Measurements from ENCODE around the gene IGFBP2. TPM values are rescaled to one million over a fixed set of nuclear protein-coding genes. Genes with fewer than 3 reads are reported as not detected.
A peak's percentile ranks its signal among the peaks of the same experiment; 100 is the strongest.

Gene IGFBP2, protein sequence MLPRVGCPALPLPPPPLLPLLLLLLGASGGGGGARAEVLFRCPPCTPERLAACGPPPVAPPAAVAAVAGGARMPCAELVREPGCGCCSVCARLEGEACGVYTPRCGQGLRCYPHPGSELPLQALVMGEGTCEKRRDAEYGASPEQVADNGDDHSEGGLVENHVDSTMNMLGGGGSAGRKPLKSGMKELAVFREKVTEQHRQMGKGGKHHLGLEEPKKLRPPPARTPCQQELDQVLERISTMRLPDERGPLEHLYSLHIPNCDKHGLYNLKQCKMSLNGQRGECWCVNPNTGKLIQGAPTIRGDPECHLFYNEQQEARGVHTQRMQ
- total RNA-seq (100 to 1,000 TPM; 140 to 334 (median 277) TPM), polyA plus RNA-seq (100 to 1,000 TPM in 2 of 3 donors, 10 to 100 TPM in 1; 61.3 to 162 (median 142) TPM)
- long read RNA-seq, donor 1, full-length matches to known transcripts = 271 of 402 reads
- long read RNA-seq, donor 1, partial matches to known transcripts = 119 of 402 reads
- long read RNA-seq, donor 1, other reads (novel, unspliced or antisense) = 12 of 402 reads
- long read RNA-seq, donor 2, full-length matches to known transcripts = 139 of 163 reads
- long read RNA-seq, donor 2, partial matches to known transcripts = 11 of 163 reads
- long read RNA-seq, donor 2, other reads (novel, unspliced or antisense) = 13 of 163 reads

- DNase-seq = no peak
Measured at GRCh38 chr2:216632952-216633615, at the start of gene IGFBP2. Gene IGFBP2 (plus strand): TSS chr2:216633420. CDS start chr2:216633524, 104 bp downstream.

DNA sequence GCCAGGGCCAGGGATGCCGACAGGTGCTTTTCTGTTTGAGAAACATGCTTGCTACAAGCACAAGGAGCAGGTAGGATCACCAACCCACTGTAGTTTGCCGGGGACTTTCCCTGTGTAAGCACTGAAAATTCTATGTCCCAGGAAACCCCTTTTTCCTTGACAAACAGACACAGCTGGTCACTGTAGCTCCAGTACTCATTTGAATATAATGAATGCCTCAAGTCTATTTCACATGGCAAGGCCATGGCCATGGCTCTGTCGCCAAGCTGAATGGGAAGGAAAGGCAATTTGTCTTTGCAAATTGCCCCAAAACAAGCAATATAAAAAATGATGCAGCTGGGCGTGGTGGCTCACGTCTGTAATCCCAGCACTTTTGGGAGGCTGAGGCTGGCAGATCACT, 49.6 kb upstream of the IGFBP2 start:
- DNase-seq = no peak
- H3K36me3 ChIP-seq = no peaks in the 10 kb centered on the region
- TF ChIP-seq, protein P1, sequence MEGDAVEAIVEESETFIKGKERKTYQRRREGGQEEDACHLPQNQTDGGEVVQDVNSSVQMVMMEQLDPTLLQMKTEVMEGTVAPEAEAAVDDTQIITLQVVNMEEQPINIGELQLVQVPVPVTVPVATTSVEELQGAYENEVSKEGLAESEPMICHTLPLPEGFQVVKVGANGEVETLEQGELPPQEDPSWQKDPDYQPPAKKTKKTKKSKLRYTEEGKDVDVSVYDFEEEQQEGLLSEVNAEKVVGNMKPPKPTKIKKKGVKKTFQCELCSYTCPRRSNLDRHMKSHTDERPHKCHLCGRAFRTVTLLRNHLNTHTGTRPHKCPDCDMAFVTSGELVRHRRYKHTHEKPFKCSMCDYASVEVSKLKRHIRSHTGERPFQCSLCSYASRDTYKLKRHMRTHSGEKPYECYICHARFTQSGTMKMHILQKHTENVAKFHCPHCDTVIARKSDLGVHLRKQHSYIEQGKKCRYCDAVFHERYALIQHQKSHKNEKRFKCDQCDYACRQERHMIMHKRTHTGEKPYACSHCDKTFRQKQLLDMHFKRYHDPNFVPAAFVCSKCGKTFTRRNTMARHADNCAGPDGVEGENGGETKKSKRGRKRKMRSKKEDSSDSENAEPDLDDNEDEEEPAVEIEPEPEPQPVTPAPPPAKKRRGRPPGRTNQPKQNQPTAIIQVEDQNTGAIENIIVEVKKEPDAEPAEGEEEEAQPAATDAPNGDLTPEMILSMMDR (IDR thresholded peaks at IDR 0.05 in 8 of 11, conservative IDR thresholded peaks at IDR 0.05 in 3 of 11) = no peak
- TF ChIP-seq POLR2A (IDR thresholded peaks at IDR 0.05) (no peak), POLR2AphosphoS5 (IDR thresholded peaks at IDR 0.05) (no peak)
- H3K4me1 ChIP-seq = peaks cover 0 to 13% (median 4%) of the 10 kb centered on the region in 6 donors
- intact Hi-C loops (cut with DNase I; ENCODE audit: low total_unique reads) = no loop called here
- H3K27ac ChIP-seq = no peak overlapping the region
- WGBS, 5 donors = 73 to 82% (median 74%) methylated on average over 5 of the region's 5 CpGs
- H3K9me3 ChIP-seq = peaks cover 0 to 4% (median 0%) of the 10 kb centered on the region in 8 donors
- peaks cover 0 to 25% (median 0%) of the 10 kb centered on the region in 7 donors for H3K27me3 ChIP-seq (replicated peaks in 1 of 7)
- H3K4me3 ChIP-seq = no peak overlapping the region

More at GRCh38 chr2:216632952-216633615, at the start of gene IGFBP2:
- H3K36me3 ChIP-seq = no peaks in the 10 kb centered on the region
- peak within 1 kb of the TSS in 7 of 8 donors; percentile 62 to 82 (median 74) for H3K27ac ChIP-seq
- H3K4me3 ChIP-seq = peak within 1 kb of the TSS; percentile 34 to 72 (median 48)
- intact Hi-C loops (cut with DNase I; ENCODE audit: low total_unique reads) = no loop called here
- H3K27me3 ChIP-seq (replicated peaks in 1 of 7) = peaks cover 0 to 65% (median 22%) of the 10 kb centered on the region in 7 donors
- peaks cover 0 to 53% (median 30%) of the 10 kb centered on the region in 6 donors for H3K4me1 ChIP-seq
- 0 to 3% (median 1%) methylated on average over 14 to 69 of the region's 70 CpGs for WGBS, 5 donors
- TF ChIP-seq POLR2AphosphoS5 (IDR thresholded peaks at IDR 0.05) (peak; percentile 11 to 69 (median 69)), POLR2A (IDR thresholded peaks at IDR 0.05) (no peak)
- TF ChIP-seq, protein P1 (IDR thresholded peaks at IDR 0.05 in 8 of 11, conservative IDR thresholded peaks at IDR 0.05 in 3 of 11) = no peak
- H3K9me3 ChIP-seq = no peaks in the 10 kb centered on the region

DNA sequence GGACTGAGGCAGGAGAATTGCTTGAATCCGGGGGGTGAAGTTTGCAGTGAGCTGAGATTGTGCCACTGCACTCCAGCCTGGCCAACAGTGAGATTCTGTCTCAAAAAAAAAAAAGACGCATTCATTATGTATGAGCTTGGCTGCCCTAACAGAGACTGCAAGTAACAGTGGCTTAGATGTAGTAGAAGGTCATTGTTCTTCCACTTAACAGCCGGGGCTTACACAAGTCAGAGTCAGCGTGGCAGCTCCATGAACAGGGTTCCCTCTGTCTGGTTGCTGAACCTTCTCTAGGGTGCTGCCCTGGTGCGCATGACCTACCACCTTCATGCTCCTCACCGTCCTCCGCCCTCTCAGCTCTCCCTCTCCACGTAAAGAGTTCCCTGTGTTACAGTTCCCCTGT, 49.1 kb upstream of the IGFBP2 start:
- WGBS, 5 donors = 69 to 87% (median 79%) methylated on average over 8 of the region's 8 CpGs
- H3K27me3 ChIP-seq (replicated peaks in 1 of 7) = peaks cover 0 to 25% (median 0%) of the 10 kb centered on the region in 7 donors
- H3K4me3 ChIP-seq = no peak overlapping the region
- H3K27ac ChIP-seq = no peak overlapping the region
- intact Hi-C loops (cut with DNase I; ENCODE audit: low total_unique reads) = no loop called here
- H3K4me1 ChIP-seq = peaks cover 0 to 13% (median 4%) of the 10 kb centered on the region in 6 donors
- H3K9me3 ChIP-seq = peaks cover 0 to 4% (median 0%) of the 10 kb centered on the region in 8 donors
- no peaks in the 10 kb centered on the region for H3K36me3 ChIP-seq
- DNase-seq = no peak
- TF ChIP-seq POLR2A (IDR thresholded peaks at IDR 0.05) (no peak), POLR2AphosphoS5 (IDR thresholded peaks at IDR 0.05) (no peak)
- TF ChIP-seq, protein P1 (IDR thresholded peaks at IDR 0.05 in 8 of 11, conservative IDR thresholded peaks at IDR 0.05 in 3 of 11) = no peak

Measured in spleen (tissue), 13 donors.